COLO668 (cell line): ENCODE data around the gene CRTC1.
A peak's percentile ranks its signal among the peaks of the same experiment; 100 is the strongest.

Experiments used
- DNase-seq: peaks from one replicate; lab custom pipeline; 2025; ENCODE audit not compliant: unreplicated experiment; lab: John Stamatoyannopoulos, UW

The CRTC1 gene

DNA sequence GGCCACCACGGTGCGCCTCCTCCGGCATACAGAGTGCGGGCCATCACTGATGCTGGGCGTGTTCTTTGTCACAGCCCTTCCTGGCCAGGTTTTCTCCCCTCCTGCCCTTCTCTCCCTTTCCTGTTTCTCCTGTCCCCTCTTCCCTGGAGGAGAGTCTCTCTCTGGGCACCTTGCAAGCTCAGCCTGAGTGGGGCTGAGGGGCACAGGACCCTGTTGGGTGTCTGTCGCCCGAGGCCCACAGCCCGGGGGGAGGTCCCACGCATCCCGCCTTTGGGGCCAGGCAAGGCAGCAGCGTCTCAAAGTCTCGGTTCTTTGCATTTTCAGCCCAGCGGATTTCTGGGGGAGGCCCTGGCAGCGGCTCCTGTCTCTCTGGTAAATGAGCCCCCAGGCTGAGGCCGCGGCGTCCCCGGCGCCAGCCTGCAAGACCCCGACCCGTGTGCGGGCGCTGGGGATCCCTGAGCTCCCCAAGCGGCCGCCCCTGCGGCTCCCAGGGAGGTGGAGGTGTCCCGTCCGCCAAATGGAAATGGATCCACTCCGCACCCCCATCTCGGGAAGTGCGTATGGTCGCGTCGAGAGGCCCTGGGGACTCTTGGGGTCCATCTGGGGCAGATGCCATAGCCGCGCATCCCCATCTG, 60.4 kb downstream of the CRTC1 start:
- DNase-seq, result no peak

DNA sequence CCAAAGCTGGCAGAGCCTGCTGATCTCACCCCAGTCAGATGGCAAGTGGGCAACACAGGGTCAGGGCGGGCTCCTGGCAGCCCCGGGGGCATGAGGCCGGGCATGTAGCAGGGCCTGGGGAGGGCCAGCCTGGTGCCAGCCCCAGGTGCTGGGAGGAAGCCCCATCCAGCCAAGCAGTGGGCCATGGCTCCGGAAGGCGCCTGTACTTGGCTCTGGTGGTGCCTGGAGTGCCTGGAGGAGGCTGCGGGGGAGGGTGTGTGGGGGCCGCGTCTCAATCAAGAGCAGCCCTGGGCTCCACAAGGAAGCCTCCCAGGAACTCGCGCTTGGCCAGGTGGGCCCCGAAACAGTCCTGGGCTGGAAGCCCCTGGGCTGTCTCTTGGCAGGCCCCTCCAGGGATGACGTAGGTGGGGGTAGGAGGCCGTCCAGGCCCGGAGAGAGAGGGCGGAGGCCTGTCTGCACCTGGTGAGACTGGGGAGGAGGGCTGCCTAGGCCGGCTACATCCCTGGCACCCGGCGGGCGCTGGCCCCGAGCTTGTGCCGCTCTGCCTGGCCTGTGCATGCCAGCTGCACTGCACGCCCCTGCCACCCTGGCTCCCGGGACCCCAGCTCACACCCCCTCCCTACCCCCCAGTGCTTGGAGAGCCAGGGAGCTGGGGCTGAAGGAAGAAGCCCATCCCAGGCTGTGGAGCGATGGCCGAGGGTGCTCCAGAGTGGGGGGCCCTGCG, 61.7 kb downstream of the CRTC1 start:
- no peak for DNase-seq

DNA sequence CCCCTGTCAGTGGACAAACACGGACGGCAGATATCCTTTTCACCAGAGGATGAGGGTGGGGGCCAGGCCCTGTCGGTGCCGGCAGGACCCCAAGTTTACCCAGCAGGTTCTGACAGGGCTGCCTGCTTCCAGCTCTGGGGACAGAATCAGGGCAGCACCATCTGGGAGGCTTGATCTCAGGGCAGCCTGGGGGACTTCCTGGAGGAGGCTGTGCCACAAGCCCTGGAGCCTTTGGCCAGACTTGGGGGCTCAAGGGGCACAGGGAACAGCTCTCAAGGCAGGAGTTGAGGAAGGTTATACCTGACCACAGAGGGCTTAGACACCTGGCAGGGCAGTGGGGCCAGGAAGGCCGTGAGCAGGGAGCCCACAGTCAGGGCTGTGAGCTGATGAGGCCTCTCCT, 62.5 kb downstream of the CRTC1 start:
- no peak for DNase-seq

DNA sequence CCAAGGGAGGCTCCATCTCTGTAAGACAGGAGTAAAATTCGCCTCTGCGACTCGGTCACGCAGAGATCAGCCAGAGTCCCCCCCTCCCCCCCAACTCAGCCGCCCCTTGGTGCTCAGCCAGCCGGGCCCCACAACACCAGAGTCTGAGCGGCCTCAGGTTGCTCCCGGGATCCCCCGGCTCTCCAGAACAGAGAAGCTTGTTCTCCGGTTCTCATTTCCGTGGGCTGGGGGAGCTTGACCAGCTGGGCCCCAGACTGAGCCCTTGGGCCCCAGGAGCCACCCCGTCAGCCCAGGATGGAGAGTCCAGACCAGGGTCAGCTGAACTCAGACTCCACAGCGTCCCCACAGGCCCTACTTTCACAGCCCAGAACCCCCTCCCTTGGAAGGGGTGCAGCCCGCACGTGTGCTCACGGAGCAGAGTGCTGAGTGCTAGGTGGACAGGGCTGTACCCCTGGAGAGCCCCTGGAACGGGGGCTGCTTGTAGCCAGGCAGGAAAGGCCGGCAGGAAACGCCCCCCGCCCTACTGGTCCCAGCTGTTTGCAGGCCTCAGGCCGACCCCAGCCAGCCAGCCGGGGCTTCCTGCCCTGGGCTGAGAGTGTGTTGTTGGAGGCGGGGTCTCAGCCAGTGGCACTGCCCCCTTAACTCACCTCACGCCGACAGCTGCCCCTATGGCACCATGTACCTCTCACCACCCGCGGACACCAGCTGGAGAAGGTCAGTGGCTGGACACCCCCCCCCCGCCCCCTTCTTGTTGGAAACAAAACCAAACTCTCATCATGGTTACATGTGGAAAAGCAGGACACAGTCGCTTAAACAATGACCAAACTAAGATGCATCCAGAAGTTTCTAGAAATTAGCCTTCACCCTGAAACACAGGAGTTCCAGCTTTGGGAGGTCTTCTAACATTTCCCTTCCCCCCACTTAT, 63.2 kb downstream of the CRTC1 start:
- no peak for DNase-seq

DNA sequence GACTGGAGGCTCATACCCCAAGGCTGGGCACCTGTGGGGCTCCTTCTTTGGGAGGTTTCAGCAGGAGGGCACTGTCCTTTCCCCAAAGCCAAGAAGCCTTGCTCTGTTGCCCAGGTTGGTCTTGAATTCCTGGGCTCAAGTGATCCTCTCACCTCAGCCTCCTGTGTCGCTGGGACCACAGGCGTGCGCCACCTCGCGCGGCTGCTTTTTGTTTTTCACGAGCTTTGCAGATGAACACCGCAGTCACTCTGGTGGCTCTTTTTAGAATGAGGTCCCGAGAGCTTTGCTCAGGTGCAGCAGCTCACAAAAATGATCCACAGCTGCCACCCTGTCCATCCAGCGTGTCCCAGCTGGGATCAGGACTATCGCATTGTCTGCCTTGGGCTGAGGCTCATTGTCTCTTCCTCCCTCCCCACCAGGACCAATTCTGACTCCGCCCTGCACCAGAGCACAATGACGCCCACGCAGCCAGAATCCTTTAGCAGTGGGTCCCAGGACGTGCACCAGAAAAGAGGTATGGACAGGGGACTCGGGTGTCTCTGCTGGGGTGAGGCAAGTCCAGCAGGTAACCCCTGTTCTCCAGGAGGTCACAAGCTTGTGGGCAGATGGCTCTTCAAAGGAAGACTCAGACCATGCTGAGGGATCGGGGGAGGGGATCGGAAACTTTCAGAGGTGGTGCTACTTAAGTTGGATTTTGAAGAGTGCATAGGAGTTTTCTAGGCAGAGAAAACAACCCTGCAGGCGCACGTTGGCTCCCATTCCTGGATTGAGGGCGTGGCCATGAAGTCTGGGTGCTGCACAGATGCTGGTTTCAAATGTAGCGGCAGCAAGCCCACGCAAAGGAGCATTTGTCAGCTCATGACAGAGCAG, 66.1 kb downstream of the CRTC1 start:
- DNase-seq, result no peak

DNA sequence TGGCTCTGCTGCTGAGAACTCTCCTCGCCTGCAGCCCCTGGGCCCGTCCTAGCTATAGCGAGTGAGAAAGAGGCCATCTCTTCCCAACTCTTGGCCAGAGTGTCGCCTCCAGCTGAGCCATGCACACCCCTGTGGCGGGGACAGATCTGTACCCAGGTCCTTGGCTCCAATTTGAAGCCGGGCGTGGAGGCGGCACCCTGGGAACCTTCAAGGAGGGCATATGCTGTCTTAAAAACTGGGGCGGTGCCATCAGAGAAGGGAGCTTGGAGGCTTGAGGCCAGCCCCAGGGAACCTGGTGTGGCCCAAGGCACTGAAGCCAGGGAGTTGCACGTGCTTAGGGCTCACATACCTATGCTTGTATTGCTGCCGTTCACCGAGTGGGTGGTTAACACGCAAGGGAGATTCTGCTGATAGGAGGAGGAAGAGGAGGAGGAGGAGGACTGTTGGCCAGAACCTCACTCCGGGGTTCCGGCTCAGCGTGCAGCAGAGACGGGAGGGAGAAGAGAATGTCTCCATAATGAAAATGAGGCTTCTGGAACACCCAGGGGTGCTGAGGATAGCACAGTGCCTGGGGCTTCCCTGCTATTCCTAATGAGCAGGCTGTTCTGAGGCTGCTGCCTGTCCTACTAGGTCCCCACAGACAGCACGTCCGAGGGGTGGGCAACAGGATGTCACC, 67.0 kb downstream of the CRTC1 start:
- no peak for DNase-seq

DNA sequence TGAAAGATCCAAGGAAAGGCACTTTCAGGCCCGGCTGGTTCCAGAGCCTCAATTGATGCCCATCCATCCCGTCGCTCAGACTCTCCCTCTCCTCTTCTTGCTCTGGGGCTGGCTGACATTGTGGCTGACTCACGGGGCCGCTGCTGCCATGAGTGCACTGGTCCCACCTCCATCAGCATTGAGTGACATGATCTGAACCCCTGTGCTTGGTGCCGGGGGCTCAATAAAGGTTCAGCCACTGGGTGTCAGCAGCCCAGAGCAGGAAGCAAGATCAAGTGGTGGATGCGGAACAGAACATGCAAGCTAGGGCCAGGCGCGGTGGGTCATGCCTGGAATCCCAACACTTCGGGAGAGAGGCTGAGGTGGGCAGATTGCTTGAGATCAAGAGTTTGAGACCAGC, 68.1 kb downstream of the CRTC1 start:
- no peak for DNase-seq

DNA sequence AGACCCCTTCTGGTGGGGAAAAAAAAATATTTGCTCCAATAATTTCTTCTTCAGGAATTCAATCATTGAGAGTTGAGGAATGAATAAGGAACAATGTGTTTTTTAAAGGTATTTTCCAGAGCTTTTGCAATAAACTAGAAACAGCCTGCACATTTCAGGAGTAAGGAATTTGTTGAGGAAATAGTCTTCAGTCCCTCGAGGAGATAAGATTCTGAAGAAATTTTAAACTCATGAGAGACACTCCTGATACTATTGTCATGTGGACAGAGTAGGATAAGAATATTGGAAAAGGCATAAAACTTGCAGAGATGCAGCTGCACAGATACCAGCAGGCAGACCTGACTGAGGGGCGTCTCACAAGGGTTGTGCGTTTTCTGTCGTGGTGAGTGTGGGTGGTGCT, 71.0 kb downstream of the CRTC1 start:
- DNase-seq, result no peak

DNA sequence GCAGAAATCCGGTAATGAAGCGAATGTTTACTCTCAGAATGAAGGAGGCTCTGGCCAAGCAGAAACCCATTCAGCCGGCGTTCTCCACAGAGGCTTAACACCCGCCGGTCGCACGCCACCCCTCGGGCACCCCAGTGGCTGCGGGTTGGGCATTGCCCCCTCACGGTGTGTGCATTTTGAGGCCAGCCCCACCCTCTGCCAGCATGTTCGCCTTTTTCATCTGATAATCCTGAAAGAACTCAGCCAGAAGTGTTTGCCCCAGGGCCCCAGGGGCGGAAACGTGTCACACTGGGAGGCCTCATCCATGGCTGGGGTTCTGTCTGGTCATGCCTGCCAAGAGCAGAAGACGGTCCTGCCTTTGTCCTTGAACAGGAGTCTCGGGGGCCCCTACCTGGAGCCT, 73.4 kb downstream of the CRTC1 start:
- DNase-seq, result no peak

DNA sequence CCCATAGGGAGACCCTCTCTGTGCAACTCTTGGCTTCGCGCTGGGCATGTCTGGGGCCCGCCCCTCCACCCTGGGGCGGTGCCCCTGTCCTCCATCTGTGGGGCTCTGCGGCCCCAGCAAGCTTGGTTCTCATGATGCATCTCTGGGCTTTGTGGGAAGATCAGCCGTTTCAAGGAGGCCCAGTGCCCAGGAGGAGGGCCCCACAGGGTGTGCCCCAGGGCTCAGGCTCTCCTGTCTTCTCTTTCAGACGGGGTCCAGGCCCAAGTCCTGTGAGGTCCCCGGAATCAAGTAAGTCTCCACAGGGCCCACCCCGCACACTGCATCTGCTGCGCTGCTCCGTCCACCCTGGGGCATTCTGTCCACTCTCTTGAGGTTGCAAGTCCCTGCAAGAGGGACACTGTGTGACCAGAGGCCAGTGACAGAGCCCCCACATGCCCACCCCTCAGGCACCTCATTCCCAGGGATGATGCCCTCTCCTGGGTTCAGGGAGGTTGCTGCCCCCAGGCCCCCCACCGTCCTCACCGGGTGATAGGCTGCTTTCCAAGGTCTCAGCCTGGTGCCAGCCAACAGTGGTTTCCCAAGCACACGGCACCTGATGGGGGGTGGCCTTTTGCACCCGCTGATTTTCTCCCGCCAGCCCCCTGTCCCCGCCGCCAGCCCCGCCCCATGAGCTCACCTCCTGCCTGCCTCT, 76.0 kb downstream of the CRTC1 start:
- DNase-seq, result no peak

DNA sequence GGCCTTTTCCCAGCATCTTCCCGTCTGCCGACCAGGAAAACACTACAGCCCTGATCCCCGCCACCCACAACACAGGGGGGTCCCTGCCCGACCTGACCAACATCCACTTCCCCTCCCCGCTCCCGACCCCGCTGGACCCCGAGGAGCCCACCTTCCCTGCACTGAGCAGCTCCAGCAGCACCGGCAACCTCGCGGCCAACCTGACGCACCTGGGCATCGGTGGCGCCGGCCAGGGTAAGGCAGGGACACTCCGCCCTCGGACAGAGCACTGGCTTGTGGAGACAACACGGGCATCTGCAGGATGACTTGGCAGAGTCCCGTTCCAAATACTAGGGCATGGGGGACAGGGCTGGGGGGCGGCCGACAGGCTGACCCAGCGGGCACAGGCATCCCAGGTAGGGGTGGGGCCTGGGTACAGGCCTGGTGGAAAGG, 76.5 kb downstream of the CRTC1 start:
- no peak for DNase-seq

DNA sequence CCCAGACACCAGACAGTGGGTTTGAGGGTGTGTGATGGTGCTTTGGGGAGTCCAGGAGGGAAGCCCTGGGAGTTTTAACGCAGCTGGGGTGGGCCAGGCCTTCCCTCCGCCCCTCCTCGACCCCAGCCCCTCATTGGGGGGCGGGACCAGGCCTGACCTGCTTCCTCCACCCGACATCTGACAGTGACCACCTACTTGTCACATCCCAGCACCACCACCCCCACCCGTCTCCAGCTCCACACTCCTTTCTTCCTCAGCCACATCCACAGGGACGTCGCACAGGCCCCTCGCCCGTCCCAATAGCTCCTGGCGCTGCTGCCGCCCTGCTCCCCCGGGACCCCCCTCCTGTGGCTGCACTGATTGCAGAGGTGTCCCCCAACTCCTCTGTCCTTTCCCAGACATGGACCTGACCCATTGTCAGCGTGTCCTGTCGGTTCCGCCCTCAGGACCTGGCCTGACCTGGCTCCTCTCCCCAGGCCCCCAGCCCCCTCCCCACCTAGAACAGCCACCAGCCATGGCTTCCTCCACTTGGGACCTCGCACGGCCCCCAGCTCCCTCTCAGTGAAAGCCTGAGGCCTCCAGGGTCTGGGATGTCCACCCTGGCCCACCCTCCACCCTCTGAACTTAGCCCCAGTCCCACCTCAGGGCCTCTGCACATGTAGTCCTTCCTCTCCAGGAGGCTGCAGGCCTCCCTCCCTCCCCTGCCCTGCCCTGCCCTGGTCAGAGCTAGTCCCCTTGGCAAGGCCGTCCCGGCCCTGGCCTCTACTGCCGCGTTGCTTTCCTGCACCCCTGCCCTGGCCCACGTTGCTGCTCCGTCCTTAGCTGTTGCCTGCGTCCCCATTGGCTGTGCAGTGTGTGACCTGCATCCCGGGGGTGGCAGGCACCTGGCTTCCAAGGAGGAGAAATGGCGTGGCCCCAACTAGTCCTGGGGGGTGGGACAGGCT, 77.2 kb downstream of the CRTC1 start:
- no peak for DNase-seq

DNA sequence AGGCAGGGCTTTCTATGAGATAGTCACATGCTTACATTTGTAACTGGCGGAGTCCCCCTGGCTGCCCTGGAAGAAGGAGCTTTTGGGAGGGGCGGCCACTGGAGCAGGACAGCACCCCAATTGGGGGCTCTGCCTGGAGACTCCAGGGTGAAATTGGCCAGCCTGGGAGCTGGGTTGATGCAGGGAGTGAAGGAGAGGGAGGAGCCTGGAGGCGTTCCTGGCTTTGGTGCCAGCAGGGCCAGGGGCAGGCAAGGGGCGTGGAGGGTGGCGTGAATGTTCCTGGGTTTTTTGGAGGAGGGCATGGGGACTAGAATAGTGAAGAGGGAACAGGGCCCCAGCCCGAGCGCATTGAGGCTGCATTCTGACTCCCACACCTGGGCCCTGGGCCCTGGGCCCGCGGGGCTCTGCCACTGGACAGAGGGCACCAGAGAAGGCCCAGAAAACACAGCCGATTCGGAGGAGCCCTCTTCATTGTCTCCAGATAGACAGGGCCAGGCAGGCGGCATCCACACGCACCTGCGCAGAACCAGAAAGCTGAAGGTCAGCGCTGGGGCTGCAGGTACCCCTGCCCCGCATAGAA, 78.1 kb downstream of the CRTC1 start:
- DNase-seq, result peak; percentile 51

DNA sequence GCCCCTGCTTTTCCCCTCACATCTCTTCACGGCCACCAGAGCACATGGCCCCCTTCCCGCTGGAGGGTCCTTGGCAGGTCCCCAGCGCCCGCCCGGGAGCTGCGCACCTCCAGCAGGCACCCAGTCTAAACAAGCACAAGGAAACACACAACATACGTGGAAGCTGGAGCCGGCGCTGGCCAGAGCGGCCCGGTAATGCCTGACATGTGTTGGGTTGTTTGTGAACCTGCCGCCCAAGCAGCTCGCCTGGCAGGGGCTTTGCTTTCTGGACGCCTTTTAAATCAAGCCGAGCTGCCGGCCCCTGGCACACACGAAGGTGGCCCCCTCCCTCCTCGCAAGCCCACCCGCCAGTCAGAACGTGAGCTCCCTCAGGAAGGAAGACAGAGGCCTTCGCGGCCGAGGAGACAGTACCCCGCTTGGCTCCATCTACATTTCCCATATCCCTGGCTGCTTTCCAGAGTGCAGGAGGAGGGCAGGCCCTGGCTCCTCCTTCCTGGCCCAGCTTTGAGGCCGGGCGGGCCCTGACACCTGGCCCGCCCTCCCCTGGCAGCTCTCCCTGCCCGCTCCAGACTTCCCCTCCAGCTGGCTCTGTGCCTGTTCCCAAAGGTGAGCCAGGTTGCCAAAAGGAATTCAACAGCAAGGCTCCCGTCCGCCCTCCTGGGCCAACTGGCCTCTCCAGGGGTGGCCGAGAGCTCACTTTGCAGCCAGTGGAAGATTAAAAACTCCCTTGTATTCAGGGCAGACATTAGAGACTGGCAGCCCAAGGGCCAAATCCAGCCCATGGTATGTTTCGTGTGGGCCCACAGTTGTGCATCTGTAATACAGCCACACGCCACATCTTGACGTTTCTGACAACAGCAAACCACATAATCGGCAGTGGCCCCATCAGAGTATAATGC, 78.9 kb downstream of the CRTC1 start:
- DNase-seq, result peak; percentile 92

DNA sequence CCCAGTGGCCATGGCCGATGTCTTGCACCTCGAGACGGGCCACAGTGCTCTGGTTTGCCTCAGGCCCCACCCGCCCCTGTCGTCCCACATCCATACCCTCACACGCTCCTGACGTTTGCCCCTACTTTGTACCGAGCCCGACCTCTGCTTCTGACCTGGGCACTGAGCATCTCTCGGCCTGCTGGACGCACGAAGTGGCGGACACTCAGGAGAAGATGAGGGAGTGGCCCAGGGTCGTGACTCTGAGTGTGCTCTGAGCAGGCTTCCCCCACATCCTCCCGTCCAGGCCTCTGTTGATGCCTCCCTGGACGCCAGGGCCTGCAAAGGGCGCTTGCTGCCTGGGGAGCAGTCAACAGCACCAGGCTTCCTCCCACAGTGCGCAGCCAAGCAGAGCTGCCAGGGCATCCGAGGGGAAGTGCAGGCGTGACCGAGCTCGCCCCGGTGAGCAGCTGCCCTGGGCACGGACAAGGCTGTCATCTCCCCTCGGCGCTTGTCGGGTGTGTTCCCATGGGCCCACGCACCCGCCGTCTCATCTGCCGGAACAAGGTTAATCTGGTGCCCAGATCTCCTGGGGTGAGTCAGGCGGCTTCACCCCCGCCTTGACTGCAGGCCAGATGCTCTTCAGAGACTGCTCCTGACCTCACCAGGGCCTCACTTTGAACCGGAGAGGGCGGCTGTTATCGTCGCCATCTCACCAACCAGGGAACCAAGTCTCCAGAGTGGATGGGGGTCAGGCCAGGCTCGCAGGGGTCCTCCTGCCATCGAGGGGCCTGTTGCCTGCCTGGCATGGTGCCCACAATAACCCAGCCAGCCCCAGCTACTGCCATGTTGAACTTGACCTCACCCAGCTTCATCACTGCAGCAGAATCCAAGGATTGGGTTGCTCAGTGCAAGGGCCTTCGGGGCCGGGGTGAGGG, 80.5 kb downstream of the CRTC1 start:
- peak; percentile 84 for DNase-seq

DNA sequence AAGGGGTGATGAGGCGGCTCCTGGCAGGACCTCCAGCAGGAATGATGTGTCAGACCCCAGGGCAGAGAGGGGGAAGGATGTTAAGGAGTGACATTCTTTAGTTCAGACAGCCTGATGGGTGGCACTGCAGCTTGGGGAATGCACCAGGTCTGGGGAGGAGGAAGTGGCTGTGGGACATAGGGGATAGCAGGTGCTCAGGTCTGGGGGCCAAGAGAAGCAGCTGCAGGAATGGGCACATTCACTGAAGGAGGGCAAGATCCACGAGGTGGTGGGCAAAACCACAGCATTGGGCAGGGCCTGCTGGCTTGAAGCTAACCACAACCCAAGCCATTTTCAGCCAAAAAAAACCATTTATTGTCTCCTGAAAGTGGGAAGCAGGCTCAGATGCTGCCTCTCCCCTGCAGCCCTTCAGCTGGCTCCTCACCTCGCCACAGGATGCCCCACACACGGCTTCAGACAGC, 81.1 kb downstream of the CRTC1 start:
- no peak for DNase-seq
